ENCODE results near the gene MS4A7. TPM values are rescaled to one million over a fixed set of nuclear protein-coding genes. Genes with fewer than 3 reads are reported as not detected.

Gene MS4A7
- total and polyA plus RNA-seq, 7 donors = 1.0 to 5.4 (median 3.8) TPM

GRCh38 chr11:60390419-60390818 is 12.1 kb downstream of the MS4A7 start:
- DNase-seq (no peak), ATAC-seq (no peak)
- Histone ChIP-seq H3K27me3 (ENCODE audit: insufficient read depth in 3 of 3, low read length in 2 of 3) (no peaks in the 10 kb centered on the region), H3K36me3 (ENCODE audit: insufficient read depth in 1 of 2, low read depth in 1 of 2) (no peaks in the 10 kb centered on the region), H3K4me1 (no peaks in the 10 kb centered on the region), H3K27ac (no peak overlapping the region), H3K9me3 (no peaks in the 10 kb centered on the region), H3K4me3 (no peak overlapping the region)
- TF ChIP-seq CTCF (IDR thresholded peaks at IDR 0.05) = no peak
- intact Hi-C loops (cut with DNase I) = no loop called here

- H3K9me3 ChIP-seq = no peaks in the 10 kb centered on the region
- H3K27ac ChIP-seq = no peak overlapping the region
- ATAC-seq = no peak
- H3K4me1 ChIP-seq = no peaks in the 10 kb centered on the region
- DNase-seq = no peak
- no peaks in the 10 kb centered on the region for H3K36me3 ChIP-seq (ENCODE audit: insufficient read depth in 1 of 2, low read depth in 1 of 2)
- TF ChIP-seq CTCF (IDR thresholded peaks at IDR 0.05) = no peak
- WGBS, 3 donors = 78 to 95% (median 91%) methylated on average over 2 of the region's 2 CpGs
- no peak overlapping the region for H3K4me3 ChIP-seq
- H3K27me3 ChIP-seq (ENCODE audit: insufficient read depth in 3 of 3, low read length in 2 of 3) = no peaks in the 10 kb centered on the region
- intact Hi-C loops (cut with DNase I) = no loop called here
Measured at GRCh38 chr11:60392361-60392760, 14.0 kb downstream of the MS4A7 start.

DNA sequence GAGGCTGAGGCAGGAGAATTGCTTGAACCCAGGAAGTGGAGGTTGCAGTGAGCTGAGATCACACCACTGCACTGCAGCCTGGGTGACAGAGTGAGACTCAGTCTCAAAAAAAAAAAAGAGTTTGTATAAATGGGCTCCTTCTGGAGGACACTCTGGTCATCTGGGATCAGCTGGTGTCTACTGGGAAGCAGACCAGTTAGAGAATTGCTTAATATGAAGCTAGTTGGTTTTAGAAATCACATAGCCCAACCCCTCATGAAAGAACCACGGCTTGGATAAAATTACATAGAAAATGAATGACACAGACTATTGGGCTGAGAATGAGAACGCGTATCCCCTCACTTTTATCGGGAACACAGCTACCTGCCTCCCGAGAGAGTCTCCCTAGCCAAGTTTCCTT is 14.7 kb downstream of the MS4A7 start:
- Histone ChIP-seq H3K9me3 (no peaks in the 10 kb centered on the region), H3K4me3 (no peak overlapping the region), H3K4me1 (no peaks in the 10 kb centered on the region), H3K27me3 (ENCODE audit: insufficient read depth in 3 of 3, low read length in 2 of 3) (no peaks in the 10 kb centered on the region), H3K27ac (no peak overlapping the region), H3K36me3 (ENCODE audit: insufficient read depth in 1 of 2, low read depth in 1 of 2) (no peaks in the 10 kb centered on the region)
- TF ChIP-seq CTCF (IDR thresholded peaks at IDR 0.05) = no peak
- WGBS, 3 donors = 81 to 88% (median 83%) methylated on average over 5 of the region's 5 CpGs
- DNase-seq = no peak
- no peak for ATAC-seq
- intact Hi-C loops (cut with DNase I) = no loop called here

- ATAC-seq (no peak), DNase-seq (no peak)
- Histone ChIP-seq H3K9me3 (no peaks in the 10 kb centered on the region), H3K4me3 (no peak overlapping the region), H3K27ac (no peak overlapping the region), H3K27me3 (ENCODE audit: insufficient read depth in 3 of 3, low read length in 2 of 3) (no peaks in the 10 kb centered on the region), H3K36me3 (ENCODE audit: insufficient read depth in 1 of 2, low read depth in 1 of 2) (no peaks in the 10 kb centered on the region), H3K4me1 (no peaks in the 10 kb centered on the region)
- intact Hi-C loops (cut with DNase I) = no loop called here
- WGBS, 3 donors = 72 to 83% (median 74%) methylated on average over 7 of the region's 7 CpGs
- TF ChIP-seq CTCF (IDR thresholded peaks at IDR 0.05) = no peak
Measured at GRCh38 chr11:60394666-60395380, 16.5 kb downstream of the MS4A7 start.

DNA sequence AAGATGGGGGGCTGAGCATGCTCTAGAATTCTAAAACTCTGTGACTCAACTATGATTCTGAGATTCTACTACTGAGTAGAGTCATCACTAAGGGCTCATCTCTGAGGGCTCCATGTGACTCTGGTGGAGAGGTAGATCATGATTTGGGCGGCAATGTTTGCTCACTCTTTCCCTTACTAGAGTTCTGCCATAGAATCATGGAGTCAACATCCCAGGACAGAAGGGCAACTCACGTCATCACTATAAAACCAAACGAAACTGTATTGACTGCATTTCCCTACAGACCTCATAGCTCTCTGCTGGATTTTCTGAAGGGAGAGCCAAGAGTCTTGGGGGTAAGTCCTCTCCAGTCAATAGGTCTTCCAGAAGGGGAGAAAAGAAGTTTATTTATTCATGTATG is 18.1 kb downstream of the MS4A7 start, which contains the start of gene MS4A14:
TSS of gene MS4A14 (plus strand) at position 78 of the 400 bp plus-strand sequence. CDS start at position 198, 120 bp downstream.
- no peak within 1 kb of the TSS for H3K4me3 ChIP-seq
- H3K27me3 ChIP-seq (ENCODE audit: insufficient read depth in 3 of 3, low read length in 2 of 3) = no peaks in the 10 kb centered on the region
- no peak within 1 kb of the TSS for H3K27ac ChIP-seq
- intact Hi-C loops (cut with DNase I) = no loop called here
- no peaks in the 10 kb centered on the region for H3K36me3 ChIP-seq (ENCODE audit: insufficient read depth in 1 of 2, low read depth in 1 of 2)
- no peak for TF ChIP-seq CTCF (IDR thresholded peaks at IDR 0.05)
- H3K4me1 ChIP-seq = no peaks in the 10 kb centered on the region
- no peaks in the 10 kb centered on the region for H3K9me3 ChIP-seq
- 60 to 64% (median 63%) methylated on average over 3 of the region's 3 CpGs for WGBS, 3 donors
- ATAC-seq (no peak), DNase-seq (no peak)
